WTC11 (cell line): Measurements from ENCODE around the gene BNIPL.

Experiments used
- CBFB ChIP-seq: sonication (generic); formaldehyde crosslinking; IDR thresholded peaks from 2 replicates; pipeline ENCODE4 v1.8.1; 2022; ENCODE audit warnings: mild to moderate bottlenecking, low read depth, missing genetic modification reagents
- GTF2I ChIP-seq: fragments of 250-450 bp; sonication (Bioruptor Pico); conservative IDR thresholded peaks from 2 replicates; pipeline ENCODE4 v1.4.0; 2021; ENCODE audit warnings: mild to moderate bottlenecking
- JUN ChIP-seq: sonication (generic); formaldehyde crosslinking; IDR thresholded peaks from 2 replicates; pipeline ENCODE4 v1.8.0; 2023; ENCODE audit warnings: mild to moderate bottlenecking, missing genetic modification reagents
- NR2C2 ChIP-seq: sonication (generic); formaldehyde crosslinking; IDR thresholded peaks from 2 replicates; pipeline ENCODE4 v1.8.0; 2022; ENCODE audit warnings: mild to moderate bottlenecking, missing genetic modification reagents
- TF ChIP-seq, protein P1 (sequence below): sonication (generic); formaldehyde crosslinking; IDR thresholded peaks from 2 replicates; pipeline ENCODE4 v1.8.1; 2023; ENCODE audit warnings: mild to moderate bottlenecking, missing genetic modification reagents, borderline replicate concordance
- TF ChIP-seq, protein P2 (sequence below): sonication (generic); formaldehyde crosslinking; IDR thresholded peaks from 2 replicates; pipeline ENCODE4 v1.8.1; 2023; ENCODE audit warnings: mild to moderate bottlenecking, missing genetic modification reagents, moderate library complexity
- TF ChIP-seq, protein P3 (sequence below): sonication (generic); formaldehyde crosslinking; IDR thresholded peaks from 2 replicates; pipeline ENCODE4 v1.8.1; 2023; ENCODE audit warnings: mild to moderate bottlenecking, missing genetic modification reagents, moderate library complexity
- TF ChIP-seq, protein P4 (sequence below): fragments of 200-600 bp; IDR thresholded peaks from 2 replicates; pipeline ENCODE4 v1.8.0; 2022; ENCODE audit warnings: antibody characterized with exemption
- TF ChIP-seq, protein P5 (sequence below): sonication (generic); formaldehyde crosslinking; IDR thresholded peaks from 2 replicates; pipeline ENCODE4 v1.8.0; 2022; ENCODE audit warnings: mild to moderate bottlenecking, missing genetic modification reagents
- TF ChIP-seq, protein P6 (sequence below): sonication (generic); formaldehyde crosslinking; IDR thresholded peaks from 2 replicates; pipeline ENCODE4 v1.8.0; 2022; ENCODE audit warnings: mild to moderate bottlenecking, missing genetic modification reagents

DNA sequence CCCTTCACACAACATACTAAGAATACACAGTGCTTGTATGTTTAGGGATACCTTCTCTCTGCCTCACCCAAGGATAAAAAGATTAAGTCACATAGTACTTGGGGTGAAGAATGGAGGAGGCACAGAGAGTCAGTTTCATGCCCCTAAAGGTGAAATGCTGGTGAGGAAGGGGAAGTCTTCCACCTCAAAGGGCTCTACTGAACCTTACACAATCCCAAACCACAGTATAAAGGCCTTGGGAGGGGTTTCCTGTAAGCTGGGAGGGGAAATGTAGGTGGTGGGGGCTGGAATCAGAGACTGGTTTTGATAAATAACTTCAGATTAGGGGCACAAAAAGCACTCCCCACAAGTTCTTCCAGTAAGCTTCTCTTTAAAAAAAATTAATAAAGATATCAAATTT lies 33.2 kb upstream of the BNIPL start:
- TF ChIP-seq, protein P1, sequence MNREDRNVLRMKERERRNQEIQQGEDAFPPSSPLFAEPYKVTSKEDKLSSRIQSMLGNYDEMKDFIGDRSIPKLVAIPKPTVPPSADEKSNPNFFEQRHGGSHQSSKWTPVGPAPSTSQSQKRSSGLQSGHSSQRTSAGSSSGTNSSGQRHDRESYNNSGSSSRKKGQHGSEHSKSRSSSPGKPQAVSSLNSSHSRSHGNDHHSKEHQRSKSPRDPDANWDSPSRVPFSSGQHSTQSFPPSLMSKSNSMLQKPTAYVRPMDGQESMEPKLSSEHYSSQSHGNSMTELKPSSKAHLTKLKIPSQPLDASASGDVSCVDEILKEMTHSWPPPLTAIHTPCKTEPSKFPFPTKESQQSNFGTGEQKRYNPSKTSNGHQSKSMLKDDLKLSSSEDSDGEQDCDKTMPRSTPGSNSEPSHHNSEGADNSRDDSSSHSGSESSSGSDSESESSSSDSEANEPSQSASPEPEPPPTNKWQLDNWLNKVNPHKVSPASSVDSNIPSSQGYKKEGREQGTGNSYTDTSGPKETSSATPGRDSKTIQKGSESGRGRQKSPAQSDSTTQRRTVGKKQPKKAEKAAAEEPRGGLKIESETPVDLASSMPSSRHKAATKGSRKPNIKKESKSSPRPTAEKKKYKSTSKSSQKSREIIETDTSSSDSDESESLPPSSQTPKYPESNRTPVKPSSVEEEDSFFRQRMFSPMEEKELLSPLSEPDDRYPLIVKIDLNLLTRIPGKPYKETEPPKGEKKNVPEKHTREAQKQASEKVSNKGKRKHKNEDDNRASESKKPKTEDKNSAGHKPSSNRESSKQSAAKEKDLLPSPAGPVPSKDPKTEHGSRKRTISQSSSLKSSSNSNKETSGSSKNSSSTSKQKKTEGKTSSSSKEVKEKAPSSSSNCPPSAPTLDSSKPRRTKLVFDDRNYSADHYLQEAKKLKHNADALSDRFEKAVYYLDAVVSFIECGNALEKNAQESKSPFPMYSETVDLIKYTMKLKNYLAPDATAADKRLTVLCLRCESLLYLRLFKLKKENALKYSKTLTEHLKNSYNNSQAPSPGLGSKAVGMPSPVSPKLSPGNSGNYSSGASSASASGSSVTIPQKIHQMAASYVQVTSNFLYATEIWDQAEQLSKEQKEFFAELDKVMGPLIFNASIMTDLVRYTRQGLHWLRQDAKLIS (CRISPR knock-in tag): no peak
- TF ChIP-seq CBFB (CRISPR knock-in tag) (no peak), GTF2I (CRISPR knock-in tag) (no peak), NR2C2 (CRISPR knock-in tag) (no peak), JUN (no peak)
- TF ChIP-seq, protein P2, sequence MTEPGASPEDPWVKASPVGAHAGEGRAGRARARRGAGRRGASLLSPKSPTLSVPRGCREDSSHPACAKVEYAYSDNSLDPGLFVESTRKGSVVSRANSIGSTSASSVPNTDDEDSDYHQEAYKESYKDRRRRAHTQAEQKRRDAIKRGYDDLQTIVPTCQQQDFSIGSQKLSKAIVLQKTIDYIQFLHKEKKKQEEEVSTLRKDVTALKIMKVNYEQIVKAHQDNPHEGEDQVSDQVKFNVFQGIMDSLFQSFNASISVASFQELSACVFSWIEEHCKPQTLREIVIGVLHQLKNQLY (CRISPR knock-in tag): no peak
- TF ChIP-seq, protein P3, sequence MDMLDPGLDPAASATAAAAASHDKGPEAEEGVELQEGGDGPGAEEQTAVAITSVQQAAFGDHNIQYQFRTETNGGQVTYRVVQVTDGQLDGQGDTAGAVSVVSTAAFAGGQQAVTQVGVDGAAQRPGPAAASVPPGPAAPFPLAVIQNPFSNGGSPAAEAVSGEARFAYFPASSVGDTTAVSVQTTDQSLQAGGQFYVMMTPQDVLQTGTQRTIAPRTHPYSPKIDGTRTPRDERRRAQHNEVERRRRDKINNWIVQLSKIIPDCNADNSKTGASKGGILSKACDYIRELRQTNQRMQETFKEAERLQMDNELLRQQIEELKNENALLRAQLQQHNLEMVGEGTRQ (CRISPR knock-in tag): no peak
- TF ChIP-seq, protein P4, sequence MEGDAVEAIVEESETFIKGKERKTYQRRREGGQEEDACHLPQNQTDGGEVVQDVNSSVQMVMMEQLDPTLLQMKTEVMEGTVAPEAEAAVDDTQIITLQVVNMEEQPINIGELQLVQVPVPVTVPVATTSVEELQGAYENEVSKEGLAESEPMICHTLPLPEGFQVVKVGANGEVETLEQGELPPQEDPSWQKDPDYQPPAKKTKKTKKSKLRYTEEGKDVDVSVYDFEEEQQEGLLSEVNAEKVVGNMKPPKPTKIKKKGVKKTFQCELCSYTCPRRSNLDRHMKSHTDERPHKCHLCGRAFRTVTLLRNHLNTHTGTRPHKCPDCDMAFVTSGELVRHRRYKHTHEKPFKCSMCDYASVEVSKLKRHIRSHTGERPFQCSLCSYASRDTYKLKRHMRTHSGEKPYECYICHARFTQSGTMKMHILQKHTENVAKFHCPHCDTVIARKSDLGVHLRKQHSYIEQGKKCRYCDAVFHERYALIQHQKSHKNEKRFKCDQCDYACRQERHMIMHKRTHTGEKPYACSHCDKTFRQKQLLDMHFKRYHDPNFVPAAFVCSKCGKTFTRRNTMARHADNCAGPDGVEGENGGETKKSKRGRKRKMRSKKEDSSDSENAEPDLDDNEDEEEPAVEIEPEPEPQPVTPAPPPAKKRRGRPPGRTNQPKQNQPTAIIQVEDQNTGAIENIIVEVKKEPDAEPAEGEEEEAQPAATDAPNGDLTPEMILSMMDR: no peak
- TF ChIP-seq, protein P5, sequence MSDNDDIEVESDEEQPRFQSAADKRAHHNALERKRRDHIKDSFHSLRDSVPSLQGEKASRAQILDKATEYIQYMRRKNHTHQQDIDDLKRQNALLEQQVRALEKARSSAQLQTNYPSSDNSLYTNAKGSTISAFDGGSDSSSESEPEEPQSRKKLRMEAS (CRISPR knock-in tag): no peak
- TF ChIP-seq, protein P6, sequence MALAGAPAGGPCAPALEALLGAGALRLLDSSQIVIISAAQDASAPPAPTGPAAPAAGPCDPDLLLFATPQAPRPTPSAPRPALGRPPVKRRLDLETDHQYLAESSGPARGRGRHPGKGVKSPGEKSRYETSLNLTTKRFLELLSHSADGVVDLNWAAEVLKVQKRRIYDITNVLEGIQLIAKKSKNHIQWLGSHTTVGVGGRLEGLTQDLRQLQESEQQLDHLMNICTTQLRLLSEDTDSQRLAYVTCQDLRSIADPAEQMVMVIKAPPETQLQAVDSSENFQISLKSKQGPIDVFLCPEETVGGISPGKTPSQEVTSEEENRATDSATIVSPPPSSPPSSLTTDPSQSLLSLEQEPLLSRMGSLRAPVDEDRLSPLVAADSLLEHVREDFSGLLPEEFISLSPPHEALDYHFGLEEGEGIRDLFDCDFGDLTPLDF (CRISPR knock-in tag): no peak
